Lower leg skin (tissue), 4 donors: Measurements from ENCODE around the gene AIG1. TPM values are rescaled to one million over a fixed set of nuclear protein-coding genes. Genes with fewer than 3 reads are reported as not detected.

Experiments
- DNase-seq, 2 donors: peaks; one replicate each; pipeline ENCODE4 v3.0.0-alpha.2; 2019; ENCODE audit warnings: low spot score in 2 of 2
- H3K4me3 ChIP-seq: fragments of 200-600 bp; sonication (generic); 2 replicates; pipeline ENCODE4 v1.5.1; 2017; ENCODE audit warnings: mild to moderate bottlenecking, low read depth; ENCODE audit not compliant: poor library complexity, severe bottlenecking
- POLR2A ChIP-seq, 2 donors: fragments of 450-650 bp; IDR thresholded peaks; one replicate each; pipeline ENCODE4 v1.6.1; 2016 to 2017; ENCODE audit warnings: antibody characterized with exemption in 2 of 2, mild to moderate bottlenecking in 1 of 2, moderate library complexity in 1 of 2
- WGBS, 2 donors: methylation state at CpG; one replicate each; pipeline ENCODE4 v1.1.5; 2018; 5-methylcytosine and 5-hydroxymethylcytosine counted together
- intact Hi-C: fragments of 100-400 bp; cut with DNase I; formaldehyde crosslinking; loops from one replicate; pipeline ENCODE4 v1.15.0; 2023; ENCODE audit warnings: low total_unique reads
- total RNA-seq, 4 donors: library from RNA; depleted of rRNA; stranded (reverse); fragments of >200 nt; gene quantifications; one replicate each; pipeline ENCODE4 v1.1.0, GENCODE V29; 2016
- TF ChIP-seq, protein P1 (sequence below), 3 donors: fragments of 450-650 bp; IDR thresholded peaks; one replicate each; pipeline ENCODE4 v1.5.1; 2016; ENCODE audit warnings: antibody characterized with exemption in 3 of 3, mild to moderate bottlenecking in 3 of 3, moderate library complexity in 2 of 3

Gene AIG1
- total RNA-seq, 4 donors from 2014 or later, result 12.2 to 21.4 (median 16.0) TPM

DNA sequence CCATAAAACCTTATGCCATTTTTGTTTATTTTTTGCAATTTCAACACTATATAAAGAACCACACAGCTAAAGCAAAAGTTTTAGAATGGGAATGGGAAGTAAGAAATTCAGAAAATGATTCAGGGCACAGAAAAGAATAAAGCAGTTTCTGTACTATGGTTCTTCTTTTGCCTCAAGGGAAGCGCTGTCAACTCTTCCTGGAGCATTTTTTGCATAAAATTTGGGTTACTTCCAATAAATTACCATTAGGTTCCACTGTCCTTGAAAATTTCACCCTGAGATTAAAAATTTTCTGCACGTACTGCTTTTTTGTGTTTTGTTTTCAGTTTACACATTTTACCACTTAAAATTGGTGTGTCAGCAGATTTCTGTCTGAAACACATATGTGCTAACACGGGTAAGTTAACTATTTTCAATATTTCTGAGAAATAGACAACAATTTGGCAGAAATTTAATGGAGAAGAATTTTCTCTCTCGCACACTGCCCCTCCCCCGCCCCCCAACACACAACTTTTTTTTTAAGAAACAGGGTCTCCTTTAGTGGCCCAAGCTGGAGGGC, 310.2 kb downstream of the AIG1 start:
- TF ChIP-seq POLR2A (IDR thresholded peaks at IDR 0.05), result no peak
- TF ChIP-seq, protein P1, sequence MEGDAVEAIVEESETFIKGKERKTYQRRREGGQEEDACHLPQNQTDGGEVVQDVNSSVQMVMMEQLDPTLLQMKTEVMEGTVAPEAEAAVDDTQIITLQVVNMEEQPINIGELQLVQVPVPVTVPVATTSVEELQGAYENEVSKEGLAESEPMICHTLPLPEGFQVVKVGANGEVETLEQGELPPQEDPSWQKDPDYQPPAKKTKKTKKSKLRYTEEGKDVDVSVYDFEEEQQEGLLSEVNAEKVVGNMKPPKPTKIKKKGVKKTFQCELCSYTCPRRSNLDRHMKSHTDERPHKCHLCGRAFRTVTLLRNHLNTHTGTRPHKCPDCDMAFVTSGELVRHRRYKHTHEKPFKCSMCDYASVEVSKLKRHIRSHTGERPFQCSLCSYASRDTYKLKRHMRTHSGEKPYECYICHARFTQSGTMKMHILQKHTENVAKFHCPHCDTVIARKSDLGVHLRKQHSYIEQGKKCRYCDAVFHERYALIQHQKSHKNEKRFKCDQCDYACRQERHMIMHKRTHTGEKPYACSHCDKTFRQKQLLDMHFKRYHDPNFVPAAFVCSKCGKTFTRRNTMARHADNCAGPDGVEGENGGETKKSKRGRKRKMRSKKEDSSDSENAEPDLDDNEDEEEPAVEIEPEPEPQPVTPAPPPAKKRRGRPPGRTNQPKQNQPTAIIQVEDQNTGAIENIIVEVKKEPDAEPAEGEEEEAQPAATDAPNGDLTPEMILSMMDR (IDR thresholded peaks at IDR 0.05), result no peak
- DNase-seq, result no peak
- WGBS, 2 donors, result 66 to 70% methylated on average over 5 of the region's 5 CpGs
- intact Hi-C loops, result no loop called here
- no peak overlapping the region for H3K4me3 ChIP-seq

DNA sequence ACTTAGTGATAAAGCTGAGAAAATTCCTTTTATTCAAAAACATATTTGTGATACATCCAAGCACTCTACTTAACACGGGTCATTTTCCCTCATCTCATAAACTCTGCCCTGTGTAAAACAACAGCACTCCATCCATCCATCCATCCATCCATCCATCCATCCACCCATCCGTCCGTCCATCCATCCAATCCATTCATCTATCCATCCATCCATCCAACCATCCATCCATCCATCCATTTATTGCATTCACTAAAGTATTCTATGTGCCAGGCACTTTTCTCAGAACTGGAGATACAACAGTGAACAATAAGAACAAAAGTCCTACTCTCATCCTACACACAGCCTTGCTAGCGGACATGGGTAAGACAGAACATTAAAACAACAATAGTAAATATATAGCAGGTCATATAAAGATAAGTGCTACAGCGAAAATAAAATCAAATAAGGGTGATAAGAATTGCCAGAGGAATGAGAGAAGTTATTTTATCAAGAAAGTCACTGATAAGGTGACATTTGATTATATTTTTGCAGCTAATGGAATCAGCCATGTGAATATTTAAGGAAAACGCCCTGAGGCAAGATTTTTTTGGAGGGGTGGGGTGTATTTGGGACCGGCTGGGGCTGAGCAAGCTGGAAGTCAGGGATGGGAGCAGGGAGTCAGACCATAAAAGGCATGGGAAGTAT, 311.7 kb downstream of the AIG1 start:
- TF ChIP-seq, protein P1 (IDR thresholded peaks at IDR 0.05), result no peak
- TF ChIP-seq POLR2A (IDR thresholded peaks at IDR 0.05), result no peak
- H3K4me3 ChIP-seq, result no peak overlapping the region
- intact Hi-C loops, result no loop called here
- no peak for DNase-seq
- WGBS, 2 donors, result 78 to 80% methylated on average over 7 of the region's 7 CpGs

DNA sequence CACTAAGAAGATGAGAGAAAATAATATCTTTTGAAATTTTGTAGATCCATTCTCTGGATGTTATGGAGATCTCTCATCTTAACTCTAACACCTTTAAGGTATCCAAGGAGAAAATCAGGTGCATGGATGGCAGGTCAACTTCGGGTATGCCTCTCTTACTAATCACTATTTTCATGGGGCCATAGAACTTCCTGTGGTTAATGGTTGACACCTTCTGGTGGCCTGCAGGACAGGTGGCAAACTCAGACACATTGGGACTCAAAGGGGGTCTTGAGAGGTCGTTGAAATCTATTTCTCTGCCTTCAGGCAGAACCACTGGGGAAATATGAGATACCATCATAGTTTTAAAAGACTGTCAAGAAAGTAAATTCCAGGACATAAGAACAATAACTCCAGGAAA, 313.3 kb downstream of the AIG1 start:
- no peak for DNase-seq
- no peak overlapping the region for H3K4me3 ChIP-seq
- no peak for TF ChIP-seq POLR2A (IDR thresholded peaks at IDR 0.05)
- TF ChIP-seq, protein P1 (IDR thresholded peaks at IDR 0.05), result no peak
- 60 to 61% methylated on average over 2 of the region's 2 CpGs for WGBS, 2 donors
- intact Hi-C loops, result no loop called here

- intact Hi-C loops, result no loop called here
Measured at GRCh38 chr6:143375022-143375585, 314.4 kb downstream of the AIG1 start.

DNA sequence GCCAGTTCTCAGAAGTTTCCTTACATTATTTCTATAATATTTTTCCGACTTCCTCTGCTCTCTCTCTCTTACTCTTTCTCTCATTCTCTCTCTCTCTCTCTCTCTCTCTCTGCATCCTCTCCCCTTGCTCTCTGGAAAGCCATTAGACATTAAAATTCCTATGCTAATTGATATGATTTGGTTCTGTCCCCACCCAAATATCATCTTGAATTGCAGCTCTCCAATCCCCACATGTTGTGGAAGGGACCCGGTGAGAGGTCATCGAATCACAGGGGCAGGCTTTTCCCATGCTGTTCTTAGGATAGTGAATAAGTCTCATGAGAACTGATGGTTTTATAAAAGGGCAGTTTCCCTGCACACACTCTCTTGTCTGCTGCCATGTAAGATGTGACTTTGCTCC, 315.7 kb downstream of the AIG1 start:
- no peak for TF ChIP-seq POLR2A (IDR thresholded peaks at IDR 0.05)
- TF ChIP-seq, protein P1 (IDR thresholded peaks at IDR 0.05), result no peak
- intact Hi-C loops, result no loop called here
- 92 to 97% methylated on average over 3 of the region's 3 CpGs for WGBS, 2 donors
- no peak for DNase-seq
- no peak overlapping the region for H3K4me3 ChIP-seq

More at GRCh38 chr6:143375022-143375585, 314.4 kb downstream of the AIG1 start:
- no peak overlapping the region for H3K4me3 ChIP-seq
- no peak for DNase-seq
- TF ChIP-seq, protein P1 (IDR thresholded peaks at IDR 0.05), result no peak
- TF ChIP-seq POLR2A (IDR thresholded peaks at IDR 0.05), result no peak
- 77 to 86% methylated on average over 5 of the region's 5 CpGs for WGBS, 2 donors
